Gastrocnemius medialis (tissue), 4 donors: ENCODE measurements around the gene CDK13.

Source experiments
- POLR2A ChIP-seq, 2 donors: fragments of 450-650 bp; IDR thresholded peaks; one replicate each; pipeline ENCODE4 v1.6.1; 2017; ENCODE audit warnings: antibody characterized with exemption in 2 of 2, mild to moderate bottlenecking in 2 of 2, moderate library complexity in 2 of 2
- TF ChIP-seq, protein P1 (sequence below), 5 experiments: fragments of 450-650 bp in 3 of 5; fragments of 200-600 bp in 2 of 5; sonication (generic) in 2 of 5; IDR thresholded peaks in 4 of 5; conservative IDR thresholded peaks in 1 of 5; 1 replicate in 4 of 5; 2 replicates in 1 of 5; pipeline ENCODE4 v1.5.1; 2016 to 2019; ENCODE audit warnings: antibody characterized with exemption in 5 of 5, mild to moderate bottlenecking in 3 of 5, moderate library complexity in 3 of 5

DNA sequence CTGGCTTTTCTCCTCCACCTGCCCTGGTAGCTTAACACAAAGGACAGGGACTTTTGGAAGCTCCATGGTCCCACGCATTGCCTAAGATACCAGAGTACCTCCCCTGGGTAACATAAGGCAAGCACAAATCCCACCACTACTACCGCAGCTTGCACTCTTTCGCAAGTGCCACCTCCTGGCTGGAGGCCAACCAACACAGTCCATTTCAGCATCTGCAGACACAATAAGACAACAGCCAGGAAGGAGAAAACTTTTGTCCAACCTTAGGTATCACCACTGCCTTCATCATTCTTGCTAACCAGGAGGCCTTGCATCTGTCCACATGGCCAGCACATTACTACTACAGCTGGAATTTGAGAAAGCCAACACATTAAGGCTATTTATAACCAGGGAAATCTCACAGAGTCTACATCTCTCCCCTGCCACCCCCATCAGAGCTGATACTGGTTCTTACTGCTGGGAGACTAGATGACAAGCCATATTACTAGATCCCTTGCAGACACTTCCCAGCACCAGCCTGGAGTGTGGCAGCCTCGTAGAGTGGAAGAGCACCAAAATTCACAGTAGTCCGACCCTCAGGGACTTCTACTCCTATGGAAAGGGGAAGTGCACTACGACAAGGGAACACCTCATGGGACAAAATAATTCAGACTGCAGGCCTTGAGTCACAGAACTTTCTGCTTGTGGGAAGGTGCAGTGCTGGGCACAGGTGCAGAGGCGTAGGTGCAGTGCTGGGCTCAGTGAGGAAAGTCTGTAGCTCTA lies 39.8 kb upstream of the CDK13 start:
- TF ChIP-seq, protein P1, sequence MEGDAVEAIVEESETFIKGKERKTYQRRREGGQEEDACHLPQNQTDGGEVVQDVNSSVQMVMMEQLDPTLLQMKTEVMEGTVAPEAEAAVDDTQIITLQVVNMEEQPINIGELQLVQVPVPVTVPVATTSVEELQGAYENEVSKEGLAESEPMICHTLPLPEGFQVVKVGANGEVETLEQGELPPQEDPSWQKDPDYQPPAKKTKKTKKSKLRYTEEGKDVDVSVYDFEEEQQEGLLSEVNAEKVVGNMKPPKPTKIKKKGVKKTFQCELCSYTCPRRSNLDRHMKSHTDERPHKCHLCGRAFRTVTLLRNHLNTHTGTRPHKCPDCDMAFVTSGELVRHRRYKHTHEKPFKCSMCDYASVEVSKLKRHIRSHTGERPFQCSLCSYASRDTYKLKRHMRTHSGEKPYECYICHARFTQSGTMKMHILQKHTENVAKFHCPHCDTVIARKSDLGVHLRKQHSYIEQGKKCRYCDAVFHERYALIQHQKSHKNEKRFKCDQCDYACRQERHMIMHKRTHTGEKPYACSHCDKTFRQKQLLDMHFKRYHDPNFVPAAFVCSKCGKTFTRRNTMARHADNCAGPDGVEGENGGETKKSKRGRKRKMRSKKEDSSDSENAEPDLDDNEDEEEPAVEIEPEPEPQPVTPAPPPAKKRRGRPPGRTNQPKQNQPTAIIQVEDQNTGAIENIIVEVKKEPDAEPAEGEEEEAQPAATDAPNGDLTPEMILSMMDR (IDR thresholded peaks at IDR 0.05 in 4 of 5, conservative IDR thresholded peaks at IDR 0.05 in 1 of 5): no peak
- no peak for TF ChIP-seq POLR2A (IDR thresholded peaks at IDR 0.05)
